NK-92 treated with Interleukin-12 subunit alpha and Interleukin-12 subunit beta, amount 100 ng/mL, for 24 hours (cell line): ENCODE results near the gene LZTS3.
"Not testable (repeated sequence)": the region's sequence is repeated elsewhere in the genome, so short reads cannot be mapped to it uniquely, and the experiment has no call there.

Experiments used
- DNase-seq: peaks from one replicate; lab custom pipeline; 2025; lab: John Stamatoyannopoulos, UW

LZTS3 gene

DNA sequence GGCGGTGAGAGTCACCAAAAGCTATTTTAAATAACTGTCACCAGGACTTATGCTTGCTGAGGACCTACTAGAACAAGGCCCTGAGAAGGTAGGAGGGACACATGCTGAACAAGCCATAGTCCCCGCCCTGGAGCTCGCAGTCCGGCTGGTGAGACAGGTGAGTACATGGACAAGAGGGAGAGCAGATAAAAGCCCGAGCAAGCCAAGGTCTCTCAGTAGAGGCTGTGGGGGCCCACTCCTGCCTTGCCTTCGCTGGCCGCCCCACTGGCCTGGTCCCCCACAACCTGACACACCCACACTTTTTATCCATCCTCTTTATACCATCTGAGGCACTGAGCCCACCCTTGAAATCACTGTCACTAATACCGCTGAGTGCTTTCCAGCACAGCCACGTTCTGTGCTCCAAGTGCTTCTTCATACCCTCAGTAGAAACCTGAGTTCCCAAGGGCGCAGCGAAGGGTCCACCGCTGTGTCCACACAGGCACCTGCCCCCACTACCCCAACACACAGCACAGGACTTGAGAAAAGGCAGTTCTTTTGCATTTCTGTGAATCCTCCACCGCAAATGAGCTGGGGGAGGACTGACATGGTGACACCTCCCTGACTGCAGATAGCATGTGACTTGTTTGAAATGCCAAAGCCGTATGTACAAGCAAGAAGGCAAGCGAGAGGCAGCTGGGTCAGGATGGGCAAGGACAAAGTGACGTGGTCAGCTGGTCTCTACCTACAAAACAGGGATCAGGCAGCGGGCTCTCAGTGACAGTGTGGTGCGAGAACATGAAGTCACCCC is 19.1 kb upstream of the LZTS3 start:
- DNase-seq = no peak

DNA sequence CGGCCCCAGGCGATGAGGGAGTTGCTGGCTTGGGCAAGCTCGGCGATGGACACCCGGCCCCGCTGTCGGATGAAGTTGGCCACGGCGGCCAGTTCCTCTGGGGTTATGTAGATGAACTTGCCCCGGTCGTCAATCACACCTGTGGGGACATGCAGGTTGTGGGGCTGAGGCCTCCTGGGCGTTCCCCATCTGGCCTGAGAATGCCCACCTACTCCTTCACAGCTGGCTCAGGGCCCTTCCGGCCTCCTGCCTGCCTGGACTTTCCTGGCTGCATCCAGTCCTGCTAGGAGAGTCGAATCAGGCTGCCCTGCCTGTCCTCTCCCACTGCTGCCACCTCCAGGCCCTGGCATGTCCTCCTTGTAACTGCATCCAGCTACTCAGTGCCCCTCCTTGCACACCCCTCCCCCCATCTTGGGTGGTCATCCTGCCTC is 17.3 kb upstream of the LZTS3 start:
- DNase-seq = no peak

DNA sequence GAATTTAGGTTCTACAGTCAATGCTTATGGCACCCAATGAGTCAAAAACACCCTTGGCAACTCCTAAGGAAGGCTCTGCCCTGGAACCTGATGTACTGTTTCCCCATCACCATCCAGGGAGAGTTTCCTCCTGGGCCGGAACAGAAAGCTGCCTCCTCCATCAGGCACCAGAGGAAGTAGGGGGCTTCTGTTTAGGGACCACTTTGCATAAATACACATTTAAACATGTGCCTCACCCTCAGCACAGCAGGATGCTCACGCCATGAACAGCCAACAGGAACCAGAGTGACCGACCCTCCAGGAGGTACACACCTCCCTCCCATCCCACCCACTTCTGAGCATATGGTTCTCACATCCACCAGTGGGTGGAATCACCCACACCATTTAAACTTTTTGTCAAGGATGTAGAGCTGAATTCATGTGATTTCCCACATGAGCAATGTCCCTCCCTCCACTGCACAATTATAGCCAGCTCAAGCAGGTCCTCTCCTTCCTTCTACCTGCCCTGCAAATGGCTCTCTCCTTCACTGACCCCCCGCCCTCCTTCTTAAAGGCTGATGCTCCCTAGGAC is 16.3 kb upstream of the LZTS3 start:
- DNase-seq = no peak

DNA sequence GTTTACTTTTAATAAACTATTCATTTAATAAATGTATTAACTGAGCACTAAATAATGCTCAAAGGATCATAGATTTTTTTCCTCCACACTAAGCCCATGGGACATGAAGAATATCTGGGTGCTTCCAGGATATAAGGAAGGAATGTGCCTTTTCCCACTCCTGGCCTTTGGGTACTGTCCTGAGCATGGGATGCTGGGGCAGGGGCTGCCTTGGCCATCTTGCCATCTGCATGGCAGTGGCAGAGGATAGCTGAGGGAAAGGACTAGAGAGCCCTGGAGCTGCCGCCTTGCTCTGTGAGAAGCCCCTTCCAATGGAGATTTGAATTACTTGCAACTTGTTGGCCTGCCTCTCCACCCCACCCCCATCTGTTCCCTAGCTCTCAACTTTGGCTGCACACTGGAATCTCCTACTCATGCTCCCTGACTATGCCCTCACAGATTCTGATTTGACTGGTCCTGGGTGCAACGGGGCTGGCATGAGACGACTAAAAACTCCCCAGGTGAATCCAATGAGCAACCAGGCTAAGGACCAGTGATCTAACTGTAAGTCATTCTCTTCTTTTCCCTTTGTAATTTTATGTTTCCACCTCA is 15.6 kb upstream of the LZTS3 start:
- no peak for DNase-seq

DNA sequence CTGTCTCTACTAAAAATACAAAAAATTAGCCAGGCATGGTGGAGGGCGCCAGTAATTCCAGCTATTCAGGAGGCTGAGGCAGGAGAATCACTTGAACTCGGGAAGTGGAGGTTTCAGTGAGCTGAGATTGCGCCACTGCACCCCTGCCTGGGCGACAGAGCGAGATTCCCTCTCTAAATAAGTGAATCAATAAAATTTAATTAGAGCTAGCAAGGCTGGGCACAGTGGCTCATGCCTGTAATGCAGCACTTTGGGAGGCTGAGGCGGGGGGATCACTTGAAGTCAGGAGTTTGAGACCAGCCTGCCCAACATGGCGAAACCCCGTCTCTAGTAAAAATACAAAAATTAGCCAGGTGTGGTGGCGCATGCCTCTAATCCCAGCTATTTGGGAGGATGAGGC is 14.5 kb upstream of the LZTS3 start:
- not testable (repeated sequence) for DNase-seq

DNA sequence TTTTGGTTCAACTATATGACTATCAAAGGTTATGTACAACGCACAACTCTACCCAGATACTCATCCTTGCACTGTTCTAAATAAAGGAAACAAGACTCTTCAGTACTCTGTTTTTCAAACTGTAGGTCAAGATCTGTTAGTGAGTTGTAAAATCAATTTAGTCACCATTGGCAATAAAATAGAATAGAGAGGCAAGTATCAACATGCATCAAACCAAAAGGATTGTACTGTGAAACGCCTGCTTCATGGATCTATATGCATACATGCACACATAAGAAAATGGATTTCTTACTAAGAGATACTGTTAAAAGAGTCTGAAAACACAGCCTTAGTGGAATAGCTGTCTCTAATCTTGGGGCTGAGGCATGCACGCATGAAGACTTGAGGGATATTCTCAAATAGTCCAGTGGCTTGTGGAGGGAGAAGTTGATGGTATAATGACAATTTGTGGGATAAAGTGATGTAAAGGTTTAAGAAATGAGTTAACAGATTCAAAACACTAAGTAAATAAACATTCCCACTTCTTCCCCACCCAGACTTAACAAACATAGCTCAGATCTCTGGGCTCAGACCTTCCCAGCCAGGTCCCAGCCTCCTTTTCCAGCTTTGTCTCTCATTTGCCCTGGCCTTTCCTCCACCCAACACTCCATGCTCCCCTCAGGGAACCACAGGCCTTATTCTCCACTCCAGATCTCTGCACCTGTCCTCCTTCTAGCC is 10.7 kb upstream of the LZTS3 start:
- DNase-seq = no peak

DNA sequence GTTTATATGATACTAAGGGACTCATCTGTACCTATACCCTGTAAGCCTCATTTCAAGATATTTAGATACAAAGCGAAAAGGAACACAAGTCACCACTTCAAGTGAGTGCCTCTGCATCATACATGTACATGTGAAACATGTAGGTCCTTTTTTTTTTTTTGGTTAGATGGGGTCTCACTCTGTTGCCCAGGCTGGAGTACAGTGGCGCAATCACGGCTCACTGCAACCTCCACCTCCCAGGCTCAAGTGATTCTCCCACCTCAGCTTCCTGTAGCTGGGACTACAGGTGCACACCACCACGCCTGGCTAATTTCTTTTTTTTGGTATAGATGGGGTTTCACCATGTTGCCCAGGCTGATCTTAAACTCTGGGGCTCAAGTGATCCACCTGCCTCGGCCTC is 9.1 kb upstream of the LZTS3 start:
- DNase-seq = not testable (repeated sequence)

DNA sequence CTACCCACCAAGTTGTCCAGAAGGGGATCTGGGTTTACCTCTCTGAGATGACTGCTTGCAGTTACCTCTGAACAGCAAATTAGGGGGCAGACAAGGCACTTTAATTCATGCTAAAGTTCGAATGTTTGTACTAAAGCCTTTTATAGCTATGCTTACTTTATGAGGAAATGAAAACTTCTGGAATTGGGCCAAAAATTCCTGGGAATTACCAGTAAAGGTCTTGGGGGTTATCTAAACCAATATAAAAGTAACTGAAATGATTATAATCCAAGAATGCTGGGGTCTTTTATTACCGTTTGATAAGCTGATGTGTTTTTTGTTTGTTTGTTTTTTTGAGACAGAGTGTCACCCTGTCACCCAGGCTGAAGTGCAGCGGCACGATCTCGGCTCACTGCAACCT is 7.9 kb upstream of the LZTS3 start:
- DNase-seq = no peak

DNA sequence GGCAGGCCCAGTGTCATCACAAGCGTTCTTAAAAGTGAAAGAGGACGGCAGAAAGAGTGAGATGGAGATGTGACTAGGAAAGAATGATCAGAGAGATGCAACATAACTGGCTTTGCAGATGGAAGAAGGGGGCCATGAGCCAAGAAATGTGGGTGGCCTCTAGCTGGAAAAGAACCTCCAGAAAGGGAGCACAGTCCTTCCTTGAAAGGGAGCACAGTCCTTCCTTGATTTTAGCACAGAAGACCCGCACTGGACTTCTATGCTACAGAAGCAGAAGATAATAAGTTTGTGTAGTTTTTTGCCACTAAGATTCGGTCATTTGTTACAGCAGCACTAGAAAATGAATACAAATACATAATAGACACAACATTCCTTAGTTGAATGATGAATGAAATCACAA is 7.0 kb upstream of the LZTS3 start:
- DNase-seq = no peak

DNA sequence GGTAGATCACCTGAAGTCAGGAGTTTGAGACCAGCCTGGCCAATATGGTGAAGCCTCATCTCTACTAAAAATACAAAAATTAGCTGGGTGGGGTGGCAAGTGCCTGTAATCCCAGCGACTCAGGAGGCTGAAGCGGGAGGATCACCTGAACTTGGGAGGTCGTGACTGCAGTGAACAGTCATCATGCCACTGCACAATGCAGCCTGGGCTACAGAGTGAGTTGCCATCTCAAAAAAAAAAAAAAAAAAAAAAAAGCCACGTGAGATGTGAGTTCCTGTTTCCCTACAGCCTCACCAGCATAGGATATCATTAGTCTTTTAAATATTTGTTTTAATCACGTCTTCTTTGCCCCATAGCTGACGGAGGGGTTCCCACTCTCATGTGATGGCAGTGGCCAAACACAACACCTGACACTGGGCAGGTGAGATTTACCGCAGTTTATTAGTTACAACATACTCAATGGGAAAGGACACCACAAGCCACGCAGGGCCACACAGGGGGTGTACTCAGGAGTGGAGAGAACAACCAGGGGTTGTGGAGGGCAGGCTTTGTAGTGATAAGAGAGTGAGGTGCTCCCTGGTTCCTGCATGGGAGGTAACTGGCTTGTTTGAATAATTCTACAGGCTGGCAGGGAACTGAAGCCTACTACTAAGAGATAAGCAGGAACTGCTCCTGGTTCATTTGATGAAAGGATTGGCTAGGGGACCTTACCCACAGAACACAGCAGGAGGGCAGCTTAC is 4.6 kb upstream of the LZTS3 start:
- no peak for DNase-seq

DNA sequence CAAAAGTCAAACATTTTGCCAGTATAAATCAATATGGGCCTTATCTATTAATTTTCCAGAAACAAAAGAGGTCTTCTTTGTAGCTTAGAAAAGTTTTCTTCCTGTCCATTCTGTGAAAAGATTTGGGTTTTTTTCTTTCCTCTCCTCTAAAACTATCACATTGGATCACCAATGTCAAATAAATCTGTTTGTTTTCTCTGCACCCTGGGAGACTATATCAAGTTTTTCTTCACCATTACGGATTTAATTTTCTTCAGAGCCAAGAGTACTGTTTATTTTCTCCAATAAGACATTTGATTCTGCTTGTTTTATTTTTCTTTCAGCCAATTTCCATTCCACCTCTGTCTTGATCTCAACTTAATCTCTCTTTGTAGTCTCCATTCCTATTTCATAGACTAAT is 1.9 kb upstream of the LZTS3 start:
- no peak for DNase-seq

DNA sequence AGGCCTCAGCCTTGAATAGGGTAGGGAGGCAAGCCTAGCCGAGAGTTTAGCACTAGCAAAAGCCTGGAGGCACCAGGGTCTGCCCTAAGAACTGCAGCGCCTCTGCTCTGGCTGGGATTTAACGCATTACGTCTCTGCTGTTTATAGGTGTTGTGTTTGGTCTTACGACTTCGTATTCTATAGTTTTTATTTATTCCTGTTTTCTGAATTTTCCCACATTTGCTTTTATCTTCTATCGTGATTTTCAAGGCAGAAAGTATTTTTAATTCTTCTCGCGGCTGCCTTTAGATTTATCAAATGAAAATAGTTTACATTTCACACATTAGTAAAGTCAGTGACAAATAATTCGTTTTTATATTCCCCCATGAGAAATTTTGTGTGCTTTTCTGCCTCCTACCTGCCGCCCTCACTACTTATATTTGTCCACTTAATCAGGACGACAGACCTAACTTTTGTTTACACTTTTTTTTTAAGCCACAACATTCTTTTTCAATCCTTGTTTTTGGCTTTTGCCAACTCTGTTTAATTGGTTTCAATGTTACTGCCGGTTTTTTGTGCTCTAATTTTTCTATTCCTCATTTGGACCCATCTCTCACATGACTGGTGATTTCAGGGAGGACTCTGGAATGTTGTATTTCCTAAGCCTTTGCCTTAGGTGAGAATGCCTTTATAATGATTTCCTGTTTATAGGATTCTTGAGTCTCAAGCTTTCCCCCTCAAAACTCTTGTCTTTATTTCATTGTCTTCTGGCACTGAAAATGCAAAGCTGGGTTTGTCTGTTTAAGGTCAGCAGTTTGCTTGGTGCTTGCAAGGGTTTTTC is 1.3 kb upstream of the LZTS3 start:
- DNase-seq = no peak

DNA sequence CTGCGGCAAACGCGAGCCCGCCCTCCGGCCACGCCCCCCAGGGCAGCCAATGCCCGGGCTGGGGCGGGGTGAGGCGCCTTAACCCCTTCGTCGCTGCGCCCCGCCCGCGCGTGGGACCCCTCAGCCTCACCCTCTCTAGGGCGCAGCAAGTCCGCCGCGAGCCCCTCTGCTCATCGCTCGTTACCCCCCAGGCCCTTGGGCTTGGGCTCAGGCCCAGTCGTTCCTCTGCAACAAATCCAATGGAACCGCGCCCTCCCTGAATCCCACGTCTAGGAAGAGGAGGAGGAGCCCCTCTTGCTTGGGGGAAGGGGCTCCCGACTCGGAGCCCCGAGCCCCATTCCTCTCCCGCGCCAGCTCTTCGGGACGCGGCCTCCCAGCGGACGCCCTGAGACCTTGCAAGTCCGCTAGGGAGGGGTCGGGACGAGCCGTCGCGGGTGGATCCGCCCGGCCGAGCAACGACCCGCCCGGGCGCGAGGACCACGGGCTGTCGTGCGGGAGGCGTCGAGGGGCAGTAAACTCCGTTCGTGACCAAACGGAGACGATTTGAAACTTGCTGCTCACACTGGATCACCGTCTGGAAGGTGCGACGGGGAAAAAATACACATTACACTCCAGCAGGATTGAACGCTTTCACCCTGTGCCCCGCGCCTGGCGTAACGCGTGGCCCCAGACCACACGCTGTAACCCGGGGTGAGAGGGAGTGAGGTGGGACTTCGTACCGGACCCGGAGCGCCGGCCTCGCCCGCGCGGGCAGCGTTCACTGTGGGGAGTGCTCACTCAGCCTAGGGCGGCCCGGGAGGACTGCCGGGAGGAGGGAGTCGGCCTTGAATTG is 477 bp upstream of the LZTS3 start:
- no peak for DNase-seq

DNA sequence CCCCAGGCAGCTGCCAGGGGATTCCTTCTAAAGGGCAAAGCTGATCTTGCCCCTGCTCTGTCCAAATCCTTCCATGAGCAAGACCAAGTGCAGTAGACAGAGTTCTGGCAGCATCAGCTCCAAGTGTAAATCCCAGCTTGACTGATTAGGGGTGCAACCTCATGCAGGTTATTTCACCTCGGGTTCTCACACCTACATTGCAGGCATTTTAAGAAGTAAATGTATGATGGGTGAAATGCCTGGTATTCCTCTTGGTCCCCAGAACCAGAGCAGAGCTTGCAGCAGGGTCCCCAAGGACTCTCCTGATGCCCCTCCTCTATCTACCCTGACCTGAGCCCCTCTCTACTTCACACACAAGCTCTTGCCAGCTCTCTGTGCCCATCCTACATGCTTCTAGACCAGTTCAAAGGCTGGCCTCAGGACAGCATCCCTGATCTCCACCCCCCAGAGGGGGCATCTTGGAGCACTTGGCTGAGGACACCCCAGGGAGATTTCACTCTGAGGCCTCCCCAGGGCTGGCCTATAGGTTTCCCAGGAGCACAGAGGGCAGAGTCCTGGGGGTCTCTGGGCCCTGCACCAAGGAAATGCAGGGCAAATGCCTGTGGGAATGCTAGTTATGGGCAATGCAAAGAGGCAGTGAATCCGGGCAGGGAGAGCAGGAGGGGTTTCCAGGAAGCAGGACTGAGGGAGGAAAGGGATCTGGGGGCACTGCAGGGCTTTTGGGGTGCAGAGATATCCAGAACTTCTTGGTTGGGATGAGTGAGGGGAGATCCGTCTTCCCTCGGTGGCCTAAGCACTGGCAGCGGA is 1.0 kb downstream of the LZTS3 start:
- no peak for DNase-seq

DNA sequence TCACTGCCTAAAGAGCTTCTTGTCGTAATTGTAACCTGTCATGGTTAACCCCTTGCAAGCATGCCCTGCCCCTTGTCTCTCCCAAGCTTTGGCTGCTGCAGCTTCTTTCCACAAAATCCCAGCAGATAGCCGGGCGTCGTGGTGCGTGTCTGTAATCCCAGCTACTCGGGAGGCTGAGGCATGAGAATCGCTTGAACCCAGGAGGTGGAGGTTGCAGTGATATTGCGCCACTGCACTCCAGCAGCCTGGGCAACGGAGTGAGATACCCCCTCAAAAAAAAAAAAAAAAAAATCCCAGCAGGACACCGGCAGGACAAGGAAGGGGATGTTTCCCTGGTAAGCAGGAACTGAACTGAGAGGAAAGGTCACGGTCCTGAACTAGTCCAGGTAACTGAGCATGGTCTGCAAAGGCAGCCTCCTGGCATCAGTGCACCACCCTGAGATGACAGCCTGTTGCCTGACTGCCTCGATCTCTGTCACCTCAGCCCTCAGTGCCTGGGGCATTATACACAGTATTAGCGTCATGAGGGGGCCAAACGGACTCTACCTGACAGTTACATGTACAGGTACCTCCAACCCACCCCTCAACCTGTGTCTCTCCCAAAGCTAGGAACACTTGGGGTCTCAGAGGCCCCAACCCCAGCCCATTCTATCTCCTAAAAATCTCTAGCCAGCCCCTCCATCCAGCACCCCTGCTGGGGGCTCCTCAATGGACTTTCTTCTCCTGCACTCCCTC is 1.8 kb downstream of the LZTS3 start:
- no peak for DNase-seq

DNA sequence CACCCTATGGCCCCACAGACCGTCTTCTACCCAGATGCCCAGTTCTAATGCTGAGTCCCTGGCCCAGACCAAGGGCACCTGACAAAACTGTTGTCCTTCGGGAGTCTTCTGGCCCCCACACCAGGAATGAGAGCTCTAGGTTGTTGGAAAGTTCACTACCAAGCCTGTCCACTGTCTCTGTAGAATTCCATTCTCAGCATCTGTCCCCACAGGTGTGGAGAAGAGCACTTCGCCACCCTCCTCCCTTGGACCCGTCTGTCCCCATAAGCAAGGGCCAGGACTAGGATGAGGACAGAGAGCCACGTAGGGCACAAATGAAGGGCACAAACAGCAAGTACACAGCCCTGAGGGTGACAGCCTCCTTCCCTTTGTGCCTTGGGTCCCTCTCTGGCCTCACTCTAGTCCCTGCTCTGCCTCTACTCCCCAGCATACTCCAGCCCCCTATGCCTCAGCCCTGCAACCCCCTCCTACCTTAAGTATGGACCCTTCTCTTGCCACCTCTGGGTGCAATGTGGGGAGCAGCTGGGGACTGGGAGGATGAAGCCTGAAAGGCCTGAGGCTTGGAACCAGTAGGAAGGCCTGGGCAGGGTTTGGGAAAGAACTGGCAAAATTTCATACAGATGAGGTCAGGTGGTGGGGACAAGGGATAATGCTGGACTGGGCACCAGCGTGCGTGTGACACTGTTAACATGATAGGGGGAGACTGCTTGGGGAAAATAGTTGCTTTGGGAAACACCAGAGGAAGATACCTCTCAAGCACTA is 4.3 kb downstream of the LZTS3 start:
- no peak for DNase-seq

DNA sequence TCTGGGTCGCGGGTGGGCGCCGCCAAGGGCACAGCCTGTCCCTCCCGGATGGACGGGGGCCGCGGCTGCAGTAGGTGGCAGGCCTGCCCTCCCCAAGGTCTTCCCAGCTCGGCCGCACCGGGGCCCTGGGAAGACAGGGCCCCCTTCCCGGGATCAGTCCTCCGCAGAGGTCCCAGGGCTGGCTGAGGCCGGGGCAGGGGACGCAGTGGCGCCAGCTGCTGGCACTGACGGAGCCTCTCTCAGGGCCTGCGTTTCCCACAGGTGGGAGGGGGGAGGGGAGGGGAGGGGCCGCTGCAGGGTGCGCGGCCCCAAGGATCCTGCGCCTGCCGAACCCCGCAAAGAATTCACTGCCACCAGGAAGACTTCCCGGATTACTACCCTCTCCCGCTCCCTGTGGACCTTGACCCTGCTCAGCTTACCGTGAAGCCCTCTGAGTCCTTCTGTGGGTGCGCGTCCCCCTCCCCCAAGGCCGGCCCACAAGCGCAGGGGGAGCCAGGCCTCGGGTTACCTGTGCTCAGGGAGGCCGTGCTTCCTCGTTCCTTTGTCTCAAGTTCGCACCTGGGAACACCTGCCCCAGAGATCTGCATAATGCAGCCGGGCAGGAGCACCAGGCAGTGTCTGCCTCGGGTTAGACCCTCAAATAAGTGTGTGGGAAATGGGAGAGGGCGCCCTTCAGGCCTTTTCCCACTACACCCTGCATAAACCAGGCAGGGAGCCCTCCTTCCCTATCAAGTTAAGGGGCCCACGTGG is 5.1 kb downstream of the LZTS3 start:
- no peak for DNase-seq

DNA sequence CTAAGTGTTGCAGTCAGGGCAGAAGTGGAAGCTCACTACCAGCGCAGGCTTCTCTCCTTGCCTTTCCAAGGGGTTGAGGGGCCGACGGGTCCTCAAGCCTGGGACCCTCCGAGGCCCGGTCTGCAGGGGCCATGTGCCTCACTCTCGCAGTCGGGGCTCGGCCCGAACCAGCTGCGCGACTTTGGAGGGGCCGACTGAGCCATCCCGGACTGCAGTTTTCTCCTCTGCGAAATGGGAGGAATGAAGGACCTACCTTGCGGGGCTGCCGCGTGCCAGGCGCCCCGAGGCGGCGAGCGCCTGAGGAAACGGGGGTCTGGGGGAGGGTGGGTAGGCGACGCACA is 5.6 kb downstream of the LZTS3 start:
- DNase-seq = no peak
